GM19455 (cell line): Measurements from ENCODE around the gene FAM131A.

ENCODE experiments used
- ATAC-seq: cut with Tn5 transposase; IDR thresholded peaks from one replicate; pipeline ENCODE4 v1.9.1; 2021; ENCODE audit not compliant: unreplicated experiment

FAM131A gene

GRCh38 chr3:184388936-184389230 is 51.5 kb downstream of the FAM131A start:
- no peak for ATAC-seq

- no peak for ATAC-seq
These were observed 52.0 kb downstream of the FAM131A start for GRCh38 chr3:184389384-184389783.

GRCh38 chr3:184389935-184390528 is 52.6 kb downstream of the FAM131A start:
- ATAC-seq = no peak

GRCh38 chr3:184391266-184391665 is 53.9 kb downstream of the FAM131A start:
- no peak for ATAC-seq

- ATAC-seq = no peak
These were observed 57.9 kb downstream of the FAM131A start for GRCh38 chr3:184395320-184395660.
